Neural progenitor cell (in vitro differentiated cells): ENCODE results near the gene NAA60.
"Not testable (repeated sequence)": the region's sequence is repeated elsewhere in the genome, so short reads cannot be mapped to it uniquely, and the experiment has no call there.

Experiments used
- EZH2phosphoT487 ChIP-seq: fragments of 200-600 bp; sonication (generic); IDR thresholded peaks from 2 replicates; pipeline ENCODE4 v1.6.1; 2017; ENCODE audit warnings: antibody characterized with exemption
- TF ChIP-seq, protein P1 (sequence below): fragments of 200-600 bp; sonication (generic); IDR thresholded peaks from 2 replicates; pipeline ENCODE4 v1.5.1; 2017; ENCODE audit warnings: antibody characterized with exemption, mild to moderate bottlenecking

DNA sequence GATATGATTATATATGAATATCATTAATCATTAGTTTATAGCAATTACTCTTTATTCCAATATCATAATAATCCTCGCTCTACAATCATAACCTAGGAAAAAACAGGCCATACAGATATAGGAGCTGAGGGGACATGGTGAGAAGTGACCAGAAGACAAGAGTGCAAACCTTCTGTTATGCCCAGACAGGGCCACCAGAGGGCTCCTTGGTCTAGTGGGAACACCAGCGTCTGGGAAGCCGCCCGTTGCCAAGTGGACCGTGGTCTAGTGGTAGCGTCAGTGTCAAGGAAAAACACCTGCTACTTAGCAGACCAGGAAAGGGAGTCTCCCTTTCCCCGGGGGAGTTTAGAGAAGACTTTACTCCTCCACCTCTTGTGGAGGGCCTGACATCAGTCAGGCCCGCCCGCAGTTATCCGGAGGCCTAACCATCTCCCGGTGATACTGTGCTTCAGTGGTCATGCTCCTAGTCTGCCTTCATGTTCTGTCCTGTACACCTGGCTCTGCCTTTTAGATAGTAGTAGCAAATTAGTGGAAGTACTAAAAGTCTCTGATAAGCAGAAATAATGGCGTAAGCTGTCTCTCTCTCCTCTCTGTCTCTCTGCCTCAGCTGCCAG, 83.8 kb downstream of the NAA60 start:
- TF ChIP-seq, protein P1, sequence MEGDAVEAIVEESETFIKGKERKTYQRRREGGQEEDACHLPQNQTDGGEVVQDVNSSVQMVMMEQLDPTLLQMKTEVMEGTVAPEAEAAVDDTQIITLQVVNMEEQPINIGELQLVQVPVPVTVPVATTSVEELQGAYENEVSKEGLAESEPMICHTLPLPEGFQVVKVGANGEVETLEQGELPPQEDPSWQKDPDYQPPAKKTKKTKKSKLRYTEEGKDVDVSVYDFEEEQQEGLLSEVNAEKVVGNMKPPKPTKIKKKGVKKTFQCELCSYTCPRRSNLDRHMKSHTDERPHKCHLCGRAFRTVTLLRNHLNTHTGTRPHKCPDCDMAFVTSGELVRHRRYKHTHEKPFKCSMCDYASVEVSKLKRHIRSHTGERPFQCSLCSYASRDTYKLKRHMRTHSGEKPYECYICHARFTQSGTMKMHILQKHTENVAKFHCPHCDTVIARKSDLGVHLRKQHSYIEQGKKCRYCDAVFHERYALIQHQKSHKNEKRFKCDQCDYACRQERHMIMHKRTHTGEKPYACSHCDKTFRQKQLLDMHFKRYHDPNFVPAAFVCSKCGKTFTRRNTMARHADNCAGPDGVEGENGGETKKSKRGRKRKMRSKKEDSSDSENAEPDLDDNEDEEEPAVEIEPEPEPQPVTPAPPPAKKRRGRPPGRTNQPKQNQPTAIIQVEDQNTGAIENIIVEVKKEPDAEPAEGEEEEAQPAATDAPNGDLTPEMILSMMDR: peak; percentile 54
- TF ChIP-seq EZH2phosphoT487: not testable (repeated sequence)
